K562 treated with DMSO at 1 percent for 24 hours (cell line): ENCODE data around the gene C1QL2. TPM values are rescaled to one million over a fixed set of nuclear protein-coding genes. Genes with fewer than 3 reads are reported as not detected.

ENCODE experiments used
- total RNA-seq: library from RNA; unstranded; fragments of 300-600 nt; gene quantifications from 2 replicates; pipeline ENCODE4 v1.2.3, GENCODE V29; 2022; ENCODE audit warnings: low read depth; ENCODE audit not compliant: insufficient read depth

The C1QL2 gene
- total RNA-seq: not detected in 2 replicates

GRCh38 chr2:119158563-119159347 is at the start of gene C1QL2:
C1QL2 (minus strand) TSS chr2:119158751; CDS start chr2:119158269, 482 bp downstream.

Other genes with a start within 250 kb of the C1QL2 start
- not detected in 2 replicates for gene MARCO, start 216.6 kb downstream of the C1QL2 start, total RNA-seq
- 3.9 and 4.5 TPM in 2 replicates for gene STEAP3, start 65.1 kb upstream of the C1QL2 start, total RNA-seq
- gene C2orf76, start 208.1 kb upstream of the C1QL2 start, total RNA-seq: 3.1 and 4.4 TPM in 2 replicates
- 76.1 and 80.6 TPM in 2 replicates for gene DBI, start 208.2 kb upstream of the C1QL2 start, total RNA-seq